DOHH2 (cell line): ENCODE measurements around the gene CTNNA2.
"Not testable (repeated sequence)": the region's sequence is repeated elsewhere in the genome, so short reads cannot be mapped to it uniquely, and the experiment has no call there.

Experiments
- CTCF ChIP-seq: fragments of 200-600 bp; sonication (generic); IDR thresholded peaks from one replicate; pipeline ENCODE4 v1.5.1; 2014; ENCODE audit warnings: antibody characterized with exemption, mild to moderate bottlenecking, low read depth, low read length; ENCODE audit not compliant: poor library complexity, severe bottlenecking
- EZH2phosphoT487 ChIP-seq: fragments of 200-600 bp; sonication (generic); IDR thresholded peaks from 2 replicates; pipeline ENCODE4 v1.6.1; 2017; ENCODE audit warnings: borderline replicate concordance, mild to moderate bottlenecking, antibody characterized with exemption, low read length, moderate library complexity, mixed read lengths

GRCh38 chr2:80098503-80098902, 585.7 kb downstream of the CTNNA2 start:
- not testable (repeated sequence) for TF ChIP-seq CTCF, EZH2phosphoT487
